ENCODE measurements around the gene CARD9. TPM values are rescaled to one million over a fixed set of nuclear protein-coding genes. Genes with fewer than 3 reads are reported as not detected.

The CARD9 gene
- total RNA-seq, 4 donors from 2014 or later: 2.3 to 7.4 (median 3.3) TPM

- WGBS: 63% methylated on average over 9 of the region's 9 CpGs
These were observed 7.7 kb downstream of the CARD9 start for GRCh38 chr9:136365775-136366222.

DNA sequence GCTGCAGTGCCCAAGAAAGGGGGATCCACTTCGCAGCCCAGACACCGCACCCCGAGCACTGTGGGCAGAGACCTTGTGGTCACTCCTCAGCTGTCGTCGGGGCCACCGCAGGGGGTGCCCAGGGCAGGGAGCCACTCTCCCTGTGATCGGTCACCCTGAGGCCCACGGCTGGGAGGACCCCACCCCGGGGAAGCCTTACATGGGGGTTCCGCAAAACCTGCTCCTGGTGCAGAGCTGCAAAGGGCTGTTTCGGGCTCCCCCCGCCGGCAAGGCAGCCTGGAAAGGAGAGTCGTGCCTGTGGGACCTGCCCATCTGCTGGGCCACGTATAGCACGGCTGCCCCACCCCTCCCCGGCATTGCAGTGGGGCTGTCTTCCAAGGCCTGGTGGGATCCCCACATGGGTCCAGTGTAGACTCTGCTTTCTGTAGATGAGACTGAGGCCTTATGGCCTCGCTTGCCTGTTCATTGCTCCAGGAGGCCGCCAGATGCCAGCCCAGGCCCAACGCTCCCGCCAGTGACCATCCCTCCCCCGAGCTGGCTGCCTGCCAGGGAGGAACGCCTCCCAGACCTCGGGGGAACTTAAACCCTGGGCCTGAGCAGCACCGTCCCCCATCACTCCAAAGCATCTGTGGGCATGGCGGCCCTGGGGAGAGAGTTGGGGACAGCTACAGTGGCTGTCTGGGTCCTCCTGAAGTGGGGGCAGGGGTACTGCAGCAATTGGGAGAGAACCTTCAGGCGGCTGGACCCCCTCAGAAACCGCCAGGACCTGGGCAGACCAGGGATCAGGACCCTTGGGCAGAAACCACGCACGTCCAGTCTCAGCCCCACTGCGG, 8.3 kb downstream of the CARD9 start:
- Histone ChIP-seq H3K4me1 (peaks cover 39% of the 10 kb centered on the region), H3K27me3 (no peaks in the 10 kb centered on the region), H3K4me3 (no peak overlapping the region), H3K36me3 (no peaks in the 10 kb centered on the region), H3K27ac (no peak overlapping the region), H3K9me3 (no peaks in the 10 kb centered on the region)
- no peak for DNase-seq (ENCODE audit: low spot score in 2 of 2)
- no peak for TF ChIP-seq POLR2AphosphoS5 (IDR thresholded peaks at IDR 0.05)
- TF ChIP-seq EP300 (IDR thresholded peaks at IDR 0.05): no peak
- no peak for TF ChIP-seq POLR2A (IDR thresholded peaks at IDR 0.05)
- TF ChIP-seq, protein P1, sequence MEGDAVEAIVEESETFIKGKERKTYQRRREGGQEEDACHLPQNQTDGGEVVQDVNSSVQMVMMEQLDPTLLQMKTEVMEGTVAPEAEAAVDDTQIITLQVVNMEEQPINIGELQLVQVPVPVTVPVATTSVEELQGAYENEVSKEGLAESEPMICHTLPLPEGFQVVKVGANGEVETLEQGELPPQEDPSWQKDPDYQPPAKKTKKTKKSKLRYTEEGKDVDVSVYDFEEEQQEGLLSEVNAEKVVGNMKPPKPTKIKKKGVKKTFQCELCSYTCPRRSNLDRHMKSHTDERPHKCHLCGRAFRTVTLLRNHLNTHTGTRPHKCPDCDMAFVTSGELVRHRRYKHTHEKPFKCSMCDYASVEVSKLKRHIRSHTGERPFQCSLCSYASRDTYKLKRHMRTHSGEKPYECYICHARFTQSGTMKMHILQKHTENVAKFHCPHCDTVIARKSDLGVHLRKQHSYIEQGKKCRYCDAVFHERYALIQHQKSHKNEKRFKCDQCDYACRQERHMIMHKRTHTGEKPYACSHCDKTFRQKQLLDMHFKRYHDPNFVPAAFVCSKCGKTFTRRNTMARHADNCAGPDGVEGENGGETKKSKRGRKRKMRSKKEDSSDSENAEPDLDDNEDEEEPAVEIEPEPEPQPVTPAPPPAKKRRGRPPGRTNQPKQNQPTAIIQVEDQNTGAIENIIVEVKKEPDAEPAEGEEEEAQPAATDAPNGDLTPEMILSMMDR (IDR thresholded peaks at IDR 0.05): no peak
- 96% methylated on average over 3 of the region's 31 CpGs for WGBS

More at GRCh38 chr9:136365775-136366222, 7.7 kb downstream of the CARD9 start:
- TF ChIP-seq EP300 (IDR thresholded peaks at IDR 0.05) (no peak), POLR2A (IDR thresholded peaks at IDR 0.05) (no peak), POLR2AphosphoS5 (IDR thresholded peaks at IDR 0.05) (no peak)
- TF ChIP-seq, protein P1 (IDR thresholded peaks at IDR 0.05): no peak
- Histone ChIP-seq H3K4me1 (peaks cover 34% of the 10 kb centered on the region), H3K27me3 (no peaks in the 10 kb centered on the region), H3K27ac (no peak overlapping the region), H3K4me3 (no peak overlapping the region), H3K9me3 (no peaks in the 10 kb centered on the region), H3K36me3 (no peaks in the 10 kb centered on the region)
- DNase-seq (ENCODE audit: low spot score in 2 of 2): no peak

GRCh38 chr9:136363949-136364748, 9.3 kb downstream of the CARD9 start:
- Histone ChIP-seq H3K27me3 (no peaks in the 10 kb centered on the region), H3K36me3 (no peaks in the 10 kb centered on the region), H3K4me3 (peak overlapping the region; percentile 92), H3K4me1 (peaks cover 39% of the 10 kb centered on the region), H3K27ac (no peak overlapping the region), H3K9me3 (no peaks in the 10 kb centered on the region)
- 29% methylated on average over 38 of the region's 54 CpGs for WGBS
- TF ChIP-seq EP300 (IDR thresholded peaks at IDR 0.05) (no peak), POLR2A (IDR thresholded peaks at IDR 0.05) (no peak), POLR2AphosphoS5 (IDR thresholded peaks at IDR 0.05) (no peak)
- TF ChIP-seq, protein P1 (IDR thresholded peaks at IDR 0.05): no peak
- DNase-seq (ENCODE audit: low spot score in 2 of 2): no peak

- peaks cover 39% of the 10 kb centered on the region for H3K4me1 ChIP-seq
- H3K36me3 ChIP-seq: peaks cover under 1% of the 10 kb centered on the region
- TF ChIP-seq, protein P1 (IDR thresholded peaks at IDR 0.05): peak; percentile 98 to 99
- TF ChIP-seq EP300 (IDR thresholded peaks at IDR 0.05): no peak
- peak in 2 of 3 donors; percentile 62 to 73 for TF ChIP-seq POLR2AphosphoS5 (IDR thresholded peaks at IDR 0.05)
- TF ChIP-seq POLR2A (IDR thresholded peaks at IDR 0.05): peak; percentile 57 to 67
- H3K4me3 ChIP-seq: peak within 1 kb of the TSS; percentile 92
- peak within 1 kb of the TSS; percentile 96 for H3K27ac ChIP-seq
- under 1% methylated on average over 36 of the region's 97 CpGs for WGBS
- H3K9me3 ChIP-seq: no peaks in the 10 kb centered on the region
- DNase-seq (ENCODE audit: low spot score in 2 of 2): peak; percentile 98 to 99
- no peaks in the 10 kb centered on the region for H3K27me3 ChIP-seq
These were observed 10.1 kb downstream of the CARD9 start, which contains the start of gene DNLZ for GRCh38 chr9:136363106-136363948. Gene DNLZ (minus strand): TSS chr9:136363744. CDS start chr9:136363714, 30 bp downstream.

Data from suprapubic skin (tissue), 4 donors.